Stimulated activated naive CD8-positive, alpha-beta T cell treated with anti-CD3 and anti-CD28 coated beads, Interleukin-15, Interleukin-2, amounts not matched to agents 100 U/mL and 50 U/mL, for 24 hours (primary cell): ENCODE results near the gene FTCDNL1.
A peak's percentile ranks its signal among the peaks of the same experiment; 100 is the strongest.

Source experiments
- ATAC-seq: fragments of 150-1000 bp; cut with Tn5 transposase; one replicate; pipeline ENCODE4 v1.10.0; 2021
- DNase-seq: peaks from one replicate; pipeline ENCODE4 v3.0.0; 2021

FTCDNL1 gene

DNA sequence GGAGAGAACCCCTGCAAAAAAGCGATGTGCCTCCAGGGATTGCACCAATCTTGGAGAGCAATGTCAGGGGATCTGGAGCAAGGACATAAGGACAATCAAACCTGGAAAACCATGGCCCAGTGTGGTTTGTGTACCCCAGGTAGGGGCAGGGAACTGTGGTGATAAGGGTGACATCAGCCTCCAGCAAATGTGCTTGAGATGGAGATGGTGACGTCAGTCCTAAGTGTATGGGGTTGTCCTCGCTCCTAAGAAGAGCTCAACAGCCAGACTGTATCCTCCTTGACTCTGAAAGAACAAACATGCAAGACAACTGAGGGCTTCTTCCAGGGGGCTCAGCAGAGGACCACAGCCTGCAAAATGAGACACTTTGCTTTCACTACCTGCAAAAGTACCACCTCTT lies 71.4 kb downstream of the FTCDNL1 start:
- ATAC-seq (no peak), DNase-seq (no peak)

GRCh38 chr2:199778655-199779054 lies 72.3 kb downstream of the FTCDNL1 start:
- DNase-seq = no peak

GRCh38 chr2:199777916-199778315 lies 73.1 kb downstream of the FTCDNL1 start:
- ATAC-seq = no peak
- DNase-seq = no peak

More at GRCh38 chr2:199778655-199779054, 72.3 kb downstream of the FTCDNL1 start:
- ATAC-seq = no peak

DNA sequence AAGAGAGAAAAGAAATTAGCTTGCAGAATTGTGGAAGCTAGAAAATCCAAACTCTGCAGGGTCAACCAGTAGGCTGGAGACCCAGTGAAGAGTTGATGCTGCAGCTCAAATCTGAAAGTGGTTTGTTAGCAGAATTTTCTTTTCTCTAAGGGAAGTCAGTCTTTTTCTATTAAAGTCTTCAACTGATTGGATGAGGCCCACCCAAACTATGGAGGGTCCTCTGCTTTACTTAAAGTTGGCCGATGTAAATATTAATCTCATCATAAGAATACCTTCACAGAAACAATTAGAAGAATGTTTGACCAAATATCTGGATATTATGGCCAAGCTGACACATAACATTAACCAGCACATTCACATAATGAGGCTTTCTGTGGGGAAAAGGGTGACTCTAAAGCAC lies 73.7 kb downstream of the FTCDNL1 start:
- ATAC-seq (no peak), DNase-seq (no peak)

DNA sequence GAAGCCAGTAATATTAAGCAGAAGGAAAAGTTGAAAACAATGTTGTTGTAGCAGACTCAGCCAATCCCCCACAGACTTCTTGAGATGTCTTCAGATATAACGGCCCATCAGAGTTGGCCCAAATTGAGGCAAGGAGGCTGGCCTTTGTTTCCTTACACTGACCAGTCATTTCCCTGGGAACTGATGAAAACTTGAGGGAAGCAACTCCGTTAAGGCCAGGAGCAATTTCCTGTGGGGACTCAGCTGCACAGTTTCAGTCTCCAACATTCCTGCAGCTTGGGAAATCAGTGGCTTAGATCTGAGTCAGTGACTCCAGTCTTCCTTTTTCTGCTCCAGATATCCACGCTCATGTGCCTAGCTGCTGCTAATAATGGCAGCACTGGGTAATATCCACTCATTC lies 75.7 kb downstream of the FTCDNL1 start:
- DNase-seq (no peak), ATAC-seq (no peak)

DNA sequence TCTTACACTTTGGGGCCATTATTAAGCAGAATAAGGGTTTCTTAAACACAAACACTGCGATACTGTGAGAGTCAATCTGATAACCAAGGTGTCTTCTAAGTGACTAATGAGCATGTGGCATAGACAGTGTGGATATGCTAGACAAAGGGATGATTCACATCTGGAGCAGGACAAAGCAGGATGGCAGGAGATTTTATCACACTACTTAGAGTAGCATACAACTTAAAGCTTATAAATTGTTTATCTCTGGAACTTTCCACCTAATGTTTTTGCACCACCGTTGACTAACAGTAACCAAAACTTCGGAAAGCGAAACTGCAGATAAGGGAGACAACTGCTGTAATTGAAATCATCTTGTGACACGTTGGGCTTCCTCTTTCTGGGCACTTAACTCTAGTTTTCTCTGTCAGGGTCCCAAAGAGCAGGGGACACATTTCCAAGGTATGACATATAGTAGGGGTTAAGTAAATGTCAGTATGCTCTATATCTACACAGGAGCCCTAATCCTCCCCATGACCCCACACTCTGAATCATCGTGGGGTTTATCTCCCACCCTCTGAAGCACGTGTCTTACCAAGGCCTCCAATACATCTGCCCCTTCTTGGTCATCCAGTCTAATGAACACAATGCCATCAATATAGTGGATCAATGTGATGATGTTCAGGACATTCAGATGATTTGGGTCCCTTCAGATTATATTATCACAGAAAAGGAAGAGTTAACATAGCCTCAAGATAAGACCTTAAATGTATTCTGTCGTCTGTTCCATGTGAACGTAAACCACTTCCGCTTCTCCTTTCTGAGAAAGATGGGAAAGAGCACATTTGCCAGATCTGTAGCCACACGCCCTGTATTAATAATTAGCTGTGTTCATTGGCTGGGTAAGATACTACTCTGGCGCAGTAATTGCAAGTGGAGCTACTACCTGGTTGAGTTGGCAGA lies 78.7 kb downstream of the FTCDNL1 start:
- DNase-seq = no peak
- peak; percentile 32 for ATAC-seq

GRCh38 chr2:199770716-199771115 lies 80.3 kb downstream of the FTCDNL1 start:
- DNase-seq (no peak), ATAC-seq (no peak)

DNA sequence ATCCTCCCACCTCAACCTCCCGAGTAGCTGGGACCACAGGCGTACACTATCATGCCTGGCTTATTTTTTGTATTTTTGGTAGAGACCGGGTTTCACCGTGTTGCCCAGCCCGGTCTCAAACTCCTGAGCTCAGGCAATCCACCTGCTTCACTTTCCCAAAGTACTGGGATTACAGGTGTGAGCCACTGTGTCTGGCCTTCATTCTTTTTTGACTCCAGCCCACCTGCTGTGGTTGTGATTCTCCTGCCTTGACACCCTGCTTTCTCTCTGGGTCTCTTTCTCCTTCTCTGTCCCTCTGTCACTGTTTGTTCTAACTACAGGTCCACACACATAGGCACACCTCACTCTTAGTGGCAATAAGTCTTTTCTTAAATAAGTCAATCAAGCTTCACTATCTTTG lies 85.3 kb downstream of the FTCDNL1 start:
- DNase-seq (no peak), ATAC-seq (no peak)

DNA sequence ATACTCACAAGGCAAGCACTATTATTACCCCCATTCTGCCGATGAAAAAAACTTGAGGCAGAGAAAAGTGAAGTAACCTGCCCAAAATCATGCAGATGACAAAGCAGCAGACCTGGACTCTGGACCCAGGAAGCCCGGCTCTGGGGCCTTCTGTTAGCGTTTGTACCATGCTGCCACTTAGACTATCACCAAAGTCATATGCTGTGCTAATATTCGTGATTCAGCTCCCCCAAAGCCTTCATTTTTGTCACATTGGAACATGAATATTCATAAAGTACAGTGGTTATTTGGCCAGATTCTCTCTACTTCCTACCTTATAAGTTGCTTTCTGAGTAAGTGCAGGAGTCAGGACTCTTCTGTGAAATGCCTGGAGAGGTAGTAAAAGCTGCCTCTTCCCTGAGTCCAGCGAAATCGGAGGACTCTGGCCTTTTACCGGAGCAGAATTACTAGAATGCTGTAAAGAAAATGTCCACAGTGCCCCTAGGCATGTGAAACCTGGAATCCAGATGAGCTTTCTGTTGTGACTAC lies 86.7 kb downstream of the FTCDNL1 start:
- ATAC-seq = no peak

GRCh38 chr2:199762963-199763362 lies 88.0 kb downstream of the FTCDNL1 start:
- DNase-seq (no peak), ATAC-seq (no peak)

More for the DNA sequence above, 86.7 kb downstream of the FTCDNL1 start:
- no peak for DNase-seq

DNA sequence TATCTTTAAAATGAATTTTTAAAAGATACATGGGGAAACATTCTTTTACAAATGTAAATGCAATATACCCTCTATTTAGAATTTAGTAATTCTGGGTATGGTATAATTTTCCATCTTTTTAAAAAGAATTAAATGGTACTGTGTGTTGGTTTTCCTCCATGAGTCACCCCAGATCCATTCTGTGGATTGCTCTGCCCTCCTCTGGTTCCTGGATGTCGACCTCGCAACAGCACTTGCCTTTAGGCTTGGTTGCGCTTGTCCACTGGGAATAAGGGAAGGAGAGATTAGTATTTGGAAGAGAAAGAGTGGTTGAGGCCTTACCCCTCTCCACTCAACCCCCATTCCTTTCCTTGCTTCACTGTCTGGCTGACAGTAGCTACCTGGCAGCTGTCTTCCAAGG lies 90.4 kb downstream of the FTCDNL1 start:
- DNase-seq (no peak), ATAC-seq (no peak)

DNA sequence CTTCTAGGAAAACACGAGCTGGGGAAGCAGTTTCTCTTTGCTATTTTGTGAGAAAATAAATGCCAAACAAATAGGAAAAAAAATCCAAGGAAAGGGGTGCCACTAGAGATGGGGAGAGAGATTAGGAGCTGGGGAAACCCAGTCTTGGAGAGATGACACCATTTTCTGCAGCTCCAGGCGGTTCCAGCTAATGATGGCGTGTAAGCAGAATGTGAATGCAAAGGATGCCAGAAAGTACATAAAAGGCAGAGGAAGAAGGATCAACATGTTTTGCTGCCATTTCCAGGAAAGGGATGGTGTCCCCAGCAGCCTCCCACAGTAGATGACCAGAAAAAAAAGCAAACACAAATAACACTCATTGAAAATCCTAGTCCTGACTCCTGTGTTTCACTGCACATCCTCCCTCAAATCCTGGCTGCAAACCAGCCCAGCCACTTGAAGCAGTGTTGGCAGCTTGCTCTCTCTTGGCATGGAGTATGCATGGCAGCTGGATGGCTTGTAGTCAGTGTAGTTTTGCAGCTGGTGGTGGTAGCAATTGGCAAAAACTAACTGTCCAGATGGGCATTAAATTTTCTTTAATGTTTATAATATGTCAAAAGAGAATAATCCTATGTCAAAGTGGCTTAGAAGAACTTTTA lies 93.6 kb downstream of the FTCDNL1 start:
- DNase-seq (no peak), ATAC-seq (no peak)

- no peak for ATAC-seq
- DNase-seq = no peak
Measured at GRCh38 chr2:199756743-199757142, 94.2 kb downstream of the FTCDNL1 start.

- DNase-seq = no peak
- no peak for ATAC-seq
Measured at GRCh38 chr2:199756211-199756610, 94.8 kb downstream of the FTCDNL1 start.

GRCh38 chr2:199754766-199755165 lies 96.2 kb downstream of the FTCDNL1 start:
- DNase-seq = no peak
- no peak for ATAC-seq

GRCh38 chr2:199751492-199752120 lies 99.4 kb downstream of the FTCDNL1 start:
- no peak for ATAC-seq
- DNase-seq = no peak

DNA sequence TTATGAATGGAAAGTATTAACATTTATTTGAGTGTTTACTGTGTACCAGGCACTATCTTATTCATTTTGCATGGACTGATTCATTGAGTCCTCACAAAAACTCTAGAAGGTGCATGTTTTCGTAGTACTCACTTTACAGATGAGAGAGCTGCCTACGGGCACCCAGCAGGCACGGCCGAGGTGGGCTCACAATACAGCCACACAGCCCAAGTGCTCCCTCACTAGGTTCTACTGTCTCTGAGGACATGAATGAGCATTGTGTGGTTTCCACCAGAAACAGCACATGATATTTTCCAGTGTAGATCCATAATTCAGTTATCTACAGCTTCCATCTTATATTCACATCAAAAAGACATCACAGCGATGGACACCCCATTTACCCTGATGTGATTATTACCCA lies 101.4 kb downstream of the FTCDNL1 start:
- DNase-seq = no peak

DNA sequence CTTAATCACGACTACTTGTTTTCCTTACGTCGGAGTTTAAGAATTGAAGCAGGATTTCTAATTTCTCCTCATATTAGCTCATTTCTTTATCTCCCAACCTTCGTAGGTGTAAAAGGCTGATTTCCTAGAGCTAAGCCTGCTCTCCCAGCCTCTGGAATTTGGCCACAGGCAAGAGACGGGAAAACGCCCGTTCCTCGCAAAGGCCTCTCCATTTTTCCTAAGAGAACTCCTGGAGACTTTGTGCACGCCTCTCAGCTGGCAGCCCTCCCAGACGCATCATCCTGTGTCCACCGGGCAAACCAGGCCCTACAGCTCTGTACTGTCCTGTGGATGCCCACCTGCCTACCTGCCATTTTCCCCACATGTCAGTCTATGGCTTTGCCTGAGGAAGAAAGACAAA lies 106.3 kb downstream of the FTCDNL1 start:
- ATAC-seq (no peak), DNase-seq (no peak)

More for the DNA sequence above, 101.4 kb downstream of the FTCDNL1 start:
- ATAC-seq = no peak

DNA sequence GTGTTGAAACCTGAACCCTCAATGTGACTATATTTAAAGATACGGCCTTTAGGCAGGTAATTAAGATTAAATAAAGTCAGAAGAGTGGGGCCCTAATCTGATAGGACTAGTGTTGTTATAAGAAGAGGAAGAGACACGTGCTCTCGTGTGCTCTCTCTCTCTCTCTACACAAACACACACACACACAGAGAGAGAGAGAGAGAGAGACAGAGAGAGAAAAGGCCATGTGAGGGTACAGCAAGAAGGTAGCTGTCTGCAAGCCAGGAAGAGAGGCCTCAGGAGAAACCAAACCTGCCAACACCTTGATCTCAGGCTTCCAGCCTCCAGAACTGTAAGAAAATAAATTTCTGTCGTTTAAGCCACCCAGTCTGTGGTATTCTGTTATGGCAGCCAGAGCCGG lies 106.7 kb downstream of the FTCDNL1 start:
- ATAC-seq (no peak), DNase-seq (no peak)

- ATAC-seq (no peak), DNase-seq (no peak)
Measured at GRCh38 chr2:199743415-199744120, 107.4 kb downstream of the FTCDNL1 start.

GRCh38 chr2:199742884-199743283 lies 108.1 kb downstream of the FTCDNL1 start:
- ATAC-seq (no peak), DNase-seq (no peak)

- ATAC-seq (no peak), DNase-seq (no peak)
Measured at GRCh38 chr2:199740111-199740428, 110.9 kb downstream of the FTCDNL1 start.
